ENCODE measurements around the gene MOB3A. TPM values are rescaled to one million over a fixed set of nuclear protein-coding genes. Genes with fewer than 3 reads are reported as not detected.

Gene MOB3A
- total and polyA plus RNA-seq, 2 of the 13 experiments (the other 11 are each of a cell fraction or from before 2014, with no cell fraction given), result 3.5 to 17.8 TPM

- WGBS (ENCODE audit: low lambda C conversion rate), result 74% methylated on average over 5 of the region's 5 CpGs
- Histone ChIP-seq H3K4me1 (ENCODE audit: insufficient read depth, low read length) (peaks cover 83% of the 10 kb centered on the region), H2AFZ (ENCODE audit: low read length) (no peak overlapping the region), H4K20me1 (ENCODE audit: insufficient read depth, low read length) (no peaks in the 10 kb centered on the region), H3K9ac (ENCODE audit: insufficient read depth, low read depth, low read length) (no peak overlapping the region), H3K36me3 (replicated peaks in 1 of 2; ENCODE audit: control insufficient read depth in 1 of 2, insufficient read depth in 2 of 2, low read length in 2 of 2) (no peaks in the 10 kb centered on the region), H3K27ac (ENCODE audit: extremely low read length, insufficient read depth, low read length) (no peak overlapping the region), H3K4me3 (replicated peaks in 1 of 3; ENCODE audit: insufficient read depth in 1 of 3, low read depth in 2 of 3, low read length in 3 of 3) (no peak overlapping the region), H3K4me2 (ENCODE audit: low read depth, low read length) (no peak overlapping the region), H3K9me3 (ENCODE audit: low read length) (no peaks in the 10 kb centered on the region), H3K79me2 (ENCODE audit: insufficient read depth, low read length) (no peaks in the 10 kb centered on the region), H3K27me3 (ENCODE audit: control insufficient read depth in 1 of 2, insufficient read depth in 2 of 2, low read length in 2 of 2) (no peaks in the 10 kb centered on the region; a peak in 1 of 5 replicates)
- no TSS peak for BruUV-seq (replicated peaks)
- TF ChIP-seq ZFP36L1 (CRISPR knock-in tag; IDR thresholded peaks at IDR 0.05), result no peak
- TF ChIP-seq HNRNPK (IDR thresholded peaks at IDR 0.05; ENCODE audit: low read depth, low read length, poor library complexity, severe bottlenecking), result peak; percentile 35
- in situ Hi-C loops (cut with HindIII; ENCODE audit: extremely low pct_ligation_motif_present, low pct_unique_long_range_greater_than_20kb), result no loop called here
- ATAC-seq (no peak), DNase-seq (ENCODE audit: low spot score) (no peak), FAIRE-seq (no peak)
- intact Hi-C loops (cut with micrococcal nuclease; ENCODE audit: unreplicated experiment), result no loop called here
- CTCF ChIA-PET (ENCODE audit: low intra/inter-chr PET ratio, low total read pairs), result no interaction called here
- POLR2A ChIA-PET, result interaction anchor here (1.1 to 1.5 kb wide), 2 partner anchors 8 to 10 kb away, joined by 3 to 5 read pairs; no protein-coding TSS in a partner anchor
These were observed 39.3 kb downstream of the MOB3A start for GRCh38 chr19:2056837-2057192.

GRCh38 chr19:2055931-2056836 lies 39.9 kb downstream of the MOB3A start:
- Histone ChIP-seq H3K27ac (ENCODE audit: extremely low read length, insufficient read depth, low read length) (peak overlapping the region; percentile 51), H3K4me2 (ENCODE audit: low read depth, low read length) (peak overlapping the region; percentile 73), H2AFZ (ENCODE audit: low read length) (no peak overlapping the region), H3K79me2 (ENCODE audit: insufficient read depth, low read length) (no peaks in the 10 kb centered on the region), H3K4me1 (ENCODE audit: insufficient read depth, low read length) (peaks cover 89% of the 10 kb centered on the region), H3K9me3 (ENCODE audit: low read length) (no peaks in the 10 kb centered on the region), H3K27me3 (ENCODE audit: control insufficient read depth in 1 of 2, insufficient read depth in 2 of 2, low read length in 2 of 2) (no peaks in the 10 kb centered on the region; a peak in 1 of 5 replicates), H3K9ac (ENCODE audit: insufficient read depth, low read depth, low read length) (peak overlapping the region; percentile 71), H3K36me3 (replicated peaks in 1 of 2; ENCODE audit: control insufficient read depth in 1 of 2, insufficient read depth in 2 of 2, low read length in 2 of 2) (no peaks in the 10 kb centered on the region), H3K4me3 (replicated peaks in 1 of 3; ENCODE audit: insufficient read depth in 1 of 3, low read depth in 2 of 3, low read length in 3 of 3) (peak overlapping the region; percentile 57 to 70 (median 61)), H4K20me1 (ENCODE audit: insufficient read depth, low read length) (no peaks in the 10 kb centered on the region)
- in situ Hi-C loops (cut with HindIII; ENCODE audit: extremely low pct_ligation_motif_present, low pct_unique_long_range_greater_than_20kb), result no loop called here
- under 1% methylated on average over 7 of the region's 22 CpGs for WGBS (ENCODE audit: low lambda C conversion rate)
- DNase-seq (ENCODE audit: low spot score) (no peak), ATAC-seq (no peak), FAIRE-seq (peak; percentile 18)
- ChIA-PET CTCF (ENCODE audit: low intra/inter-chr PET ratio, low total read pairs) (no interaction called here), POLR2A (interaction anchor here (1.1 to 1.5 kb wide), 2 partner anchors 9 to 11 kb away, joined by 3 to 5 read pairs; no protein-coding TSS in a partner anchor)
- intact Hi-C loops (cut with micrococcal nuclease; ENCODE audit: unreplicated experiment), result no loop called here
- no TSS peak for BruUV-seq (replicated peaks)
- TF ChIP-seq ZNF687 (CRISPR knock-in tag; IDR thresholded peaks at IDR 0.05), result peak; percentile 81
- peak; percentile 71 for TF ChIP-seq HIC2 (CRISPR knock-in tag; IDR thresholded peaks at IDR 0.05; ENCODE audit: low read depth)
- peak; percentile 26 to 70; a peak in 2 of 4 replicates for TF ChIP-seq POLR2A (IDR thresholded peaks at IDR 0.05; ENCODE audit: insufficient read depth in 1 of 2, low read depth in 2 of 2, low read length in 2 of 2)
- TF ChIP-seq KLF13 (CRISPR knock-in tag; IDR thresholded peaks at IDR 0.05), result no peak
- TF ChIP-seq POLR2AphosphoS5 (IDR thresholded peaks at IDR 0.05; ENCODE audit: low read depth, low read length), result peak; percentile 55; the same call in 1 of the 2 replicates
- 0 out of 2 replicates have a peak, but pooled peaks have one; percentile 26 for TF ChIP-seq BRD4 (CRISPR knock-in tag; IDR thresholded peaks at IDR 0.05)
- TF ChIP-seq ELF1 (CRISPR knock-in tag; IDR thresholded peaks at IDR 0.05), result peak; percentile 29; the same call in 1 of the 2 replicates
- TF ChIP-seq PCBP1 (IDR thresholded peaks at IDR 0.05; ENCODE audit: borderline replicate concordance, low read depth, low read length), result peak; percentile 99
- TF ChIP-seq ZBTB3 (CRISPR knock-in tag; IDR thresholded peaks at IDR 0.05; ENCODE audit: borderline replicate concordance, low read depth), result 0 out of 2 replicates have a peak, but pooled peaks have one; percentile 52

All from HepG2 (cell line).